Measurements from ENCODE around the gene ENTR1. TPM values are rescaled to one million over a fixed set of nuclear protein-coding genes. Genes with fewer than 3 reads are reported as not detected.

Gene ENTR1
- total and polyA plus RNA-seq, 2 of the 13 experiments (the other 11 are each of a cell fraction or from before 2014, with no cell fraction given) = 70.1 to 76.4 TPM

GRCh38 chr9:136444102-136444501 lies 33.7 kb upstream of the ENTR1 start:
- no peak overlapping the region for H3K4me3 ChIP-seq (replicated peaks in 1 of 3; ENCODE audit: insufficient read depth in 1 of 3, low read depth in 2 of 3, low read length in 3 of 3)
- intact Hi-C loops (cut with micrococcal nuclease; ENCODE audit: unreplicated experiment) (no loop called here), in situ Hi-C loops (cut with HindIII; ENCODE audit: extremely low pct_ligation_motif_present, low pct_unique_long_range_greater_than_20kb) (loop anchor here (5.0 kb wide), 1 partner anchor 33 kb away; no protein-coding TSS in a partner anchor)
- peaks cover 24% of the 10 kb centered on the region for H3K4me1 ChIP-seq (ENCODE audit: insufficient read depth, low read length)
- no TSS peak for BruUV-seq (replicated peaks)
- peaks cover under 1% of the 10 kb centered on the region for H3K79me2 ChIP-seq (ENCODE audit: insufficient read depth, low read length)
- no peak overlapping the region for H3K9ac ChIP-seq (ENCODE audit: insufficient read depth, low read depth, low read length)
- ChIA-PET POLR2A (interaction anchor here (1.6 kb wide), 1 partner anchor 81 kb away, joined by 3 read pairs; no protein-coding TSS in a partner anchor), CTCF (ENCODE audit: low intra/inter-chr PET ratio, low total read pairs) (no interaction called here)
- H3K9me3 ChIP-seq (ENCODE audit: low read length) = no peaks in the 10 kb centered on the region
- ATAC-seq = no peak
- DNase-seq (ENCODE audit: low spot score) = no peak
- FAIRE-seq = no peak
- H3K4me2 ChIP-seq (ENCODE audit: low read depth, low read length) = no peak overlapping the region
- H3K27ac ChIP-seq (ENCODE audit: extremely low read length, insufficient read depth, low read length) = no peak overlapping the region
- H4K20me1 ChIP-seq (ENCODE audit: insufficient read depth, low read length) = no peaks in the 10 kb centered on the region
- H3K27me3 ChIP-seq (ENCODE audit: control insufficient read depth in 1 of 2, insufficient read depth in 2 of 2, low read length in 2 of 2) = no peaks in the 10 kb centered on the region; a peak in 1 of 5 replicates
- 93% methylated on average over 20 of the region's 20 CpGs for WGBS (ENCODE audit: low lambda C conversion rate)
- H2AFZ ChIP-seq (ENCODE audit: low read length) = no peak overlapping the region
- H3K36me3 ChIP-seq (replicated peaks in 1 of 2; ENCODE audit: control insufficient read depth in 1 of 2, insufficient read depth in 2 of 2, low read length in 2 of 2) = peaks cover 32 to 70% of the 10 kb centered on the region in 2 experiments; a peak in 4 of 5 replicates
- TF ChIP-seq ZNF580 (CRISPR knock-in tag; IDR thresholded peaks at IDR 0.05; ENCODE audit: borderline replicate concordance, low read depth) = no peak
- no peak for TF ChIP-seq PBX2 (CRISPR knock-in tag; IDR thresholded peaks at IDR 0.05)
- no peak for TF ChIP-seq MTA1 (CRISPR knock-in tag; IDR thresholded peaks at IDR 0.05; ENCODE audit: borderline replicate concordance)
- TF ChIP-seq NR1H2 (CRISPR knock-in tag; IDR thresholded peaks at IDR 0.05; ENCODE audit: borderline replicate concordance, low read depth) = no peak
- no peak for TF ChIP-seq POLR2A (IDR thresholded peaks at IDR 0.05; ENCODE audit: insufficient read depth in 1 of 2, low read depth in 2 of 2, low read length in 2 of 2)
- TF ChIP-seq FOXO4 (CRISPR knock-in tag; conservative IDR thresholded peaks at IDR 0.05) = no peak
- TF ChIP-seq SCMH1 (CRISPR knock-in tag; IDR thresholded peaks at IDR 0.05; ENCODE audit: borderline replicate concordance) = no peak
- no peak for TF ChIP-seq ZNF563 (CRISPR knock-in tag; IDR thresholded peaks at IDR 0.05)
- TF ChIP-seq ZIK1 (CRISPR knock-in tag; IDR thresholded peaks at IDR 0.05; ENCODE audit: borderline replicate concordance, low read depth) = no peak
- no peak for TF ChIP-seq ZNF318 (CRISPR knock-in tag; IDR thresholded peaks at IDR 0.05)
- no peak for TF ChIP-seq RFX3 (CRISPR knock-in tag; IDR thresholded peaks at IDR 0.05)
- no peak for TF ChIP-seq FOSL2 (CRISPR knock-in tag; IDR thresholded peaks at IDR 0.05)
- no peak for TF ChIP-seq ZNF678 (CRISPR knock-in tag; IDR thresholded peaks at IDR 0.05)
- TF ChIP-seq ZNF256 (CRISPR knock-in tag; conservative IDR thresholded peaks at IDR 0.05) = no peak
- no peak for TF ChIP-seq ZSCAN20 (CRISPR knock-in tag; IDR thresholded peaks at IDR 0.05; ENCODE audit: borderline replicate concordance)

Measured in HepG2 (cell line).